ENCODE data around the gene SZT2. TPM values are rescaled to one million over a fixed set of nuclear protein-coding genes. Genes with fewer than 3 reads are reported as not detected.

Gene SZT2
- total and polyA plus RNA-seq, 2 of the 13 experiments (the other 11 are each of a cell fraction or from before 2014, with no cell fraction given) = 8.0 to 8.8 TPM

DNA sequence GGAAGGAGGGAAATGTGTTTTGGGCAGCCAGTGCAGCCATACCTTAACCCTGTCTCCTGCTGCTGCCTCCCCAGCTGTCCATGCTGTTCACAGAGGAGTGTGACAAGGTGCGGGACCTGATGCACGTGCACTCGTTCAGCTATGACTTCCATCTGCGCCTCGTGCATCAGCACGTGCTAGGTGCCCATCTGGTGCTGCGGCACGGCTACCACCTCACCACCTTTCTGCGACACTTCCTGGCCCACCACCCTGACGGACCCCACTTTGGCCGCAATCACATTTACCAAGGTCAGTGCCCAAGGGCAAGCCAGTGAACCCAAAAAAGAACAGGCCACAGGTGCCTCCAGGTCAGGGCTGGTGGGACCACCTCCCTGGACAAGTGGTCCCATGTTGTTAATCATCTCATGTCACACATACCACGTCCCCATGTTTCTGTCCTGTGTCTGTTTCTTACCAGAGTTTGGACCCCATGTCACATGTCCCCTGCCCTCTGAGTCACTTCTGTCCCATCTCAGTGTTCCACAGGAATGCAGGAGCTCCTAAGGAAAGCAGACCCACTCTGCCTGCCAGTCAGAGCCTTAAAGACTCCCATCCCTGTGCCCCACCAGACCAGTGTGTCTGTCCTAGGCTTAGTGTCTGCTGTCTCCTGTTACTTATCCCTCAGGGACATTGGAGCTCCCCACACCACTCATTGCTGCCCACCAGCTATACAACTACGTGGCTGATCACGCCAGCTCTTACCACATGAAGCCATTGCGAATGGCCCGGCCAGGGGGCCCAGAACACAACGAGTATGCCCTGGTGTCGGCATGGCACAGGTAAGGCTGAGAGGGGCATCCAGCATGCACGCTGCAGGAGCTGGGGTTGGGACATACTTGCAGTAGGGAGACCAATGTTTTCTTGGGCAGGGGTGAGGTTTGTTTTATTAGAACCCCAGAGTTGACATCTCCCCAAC lies 57.5 kb downstream of the SZT2 start (continued):
- TF ChIP-seq TAF15 (IDR thresholded peaks at IDR 0.05; ENCODE audit: low read depth, low read length, poor library complexity, severe bottlenecking) (no peak), TEF (CRISPR knock-in tag; IDR thresholded peaks at IDR 0.05) (no peak), KAT8 (CRISPR knock-in tag; IDR thresholded peaks at IDR 0.05) (no peak)

DNA sequence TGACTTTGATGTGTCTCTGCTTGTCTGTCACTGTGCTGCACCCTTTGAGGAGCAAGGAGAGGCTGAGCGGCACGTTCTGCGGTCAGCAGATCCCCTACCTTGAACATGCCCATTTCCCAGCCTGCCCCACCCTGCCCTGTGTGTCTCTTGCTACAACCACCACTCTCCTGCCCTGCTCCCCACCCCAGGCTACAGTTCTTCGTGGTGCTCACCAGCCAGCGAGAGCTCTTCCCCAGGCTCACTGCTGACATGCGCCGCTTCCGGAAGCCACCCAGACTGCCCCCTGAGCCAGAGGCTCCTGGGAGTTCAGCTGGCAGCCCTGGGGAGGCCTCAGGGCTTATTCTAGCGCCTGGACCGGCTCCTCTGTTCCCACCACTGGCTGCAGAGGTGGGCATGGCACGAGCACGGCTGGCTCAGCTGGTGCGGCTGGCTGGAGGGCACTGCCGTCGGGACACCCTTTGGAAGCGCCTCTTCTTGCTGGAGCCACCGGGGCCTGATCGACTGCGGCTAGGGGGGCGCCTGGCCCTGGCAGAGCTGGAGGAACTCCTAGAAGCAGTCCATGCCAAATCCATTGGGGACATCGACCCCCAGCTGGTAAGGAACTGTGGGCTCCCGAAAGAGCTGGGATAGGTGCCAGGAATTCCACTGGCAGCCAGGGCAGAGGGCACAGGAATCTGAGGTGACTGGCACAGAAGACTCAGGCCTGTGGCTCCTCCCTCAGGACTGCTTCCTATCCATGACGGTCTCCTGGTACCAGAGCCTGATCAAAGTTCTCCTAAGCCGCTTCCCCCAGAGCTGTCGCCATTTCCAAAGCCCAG lies 58.4 kb downstream of the SZT2 start:
- ATAC-seq = no peak
- Histone ChIP-seq H3K4me2 (ENCODE audit: low read depth, low read length) (no peak overlapping the region), H2AFZ (ENCODE audit: low read length) (no peak overlapping the region), H3K79me2 (ENCODE audit: insufficient read depth, low read length) (no peaks in the 10 kb centered on the region), H3K9ac (ENCODE audit: insufficient read depth, low read depth, low read length) (no peak overlapping the region), H3K9me3 (ENCODE audit: low read length) (no peaks in the 10 kb centered on the region), H3K36me3 (replicated peaks in 1 of 2; ENCODE audit: control insufficient read depth in 1 of 2, insufficient read depth in 2 of 2, low read length in 2 of 2) (peaks cover 24 to 35% of the 10 kb centered on the region in 2 experiments; a peak in 4 of 5 replicates), H3K4me1 (ENCODE audit: insufficient read depth, low read length) (no peaks in the 10 kb centered on the region), H3K4me3 (replicated peaks in 1 of 3; ENCODE audit: insufficient read depth in 1 of 3, low read depth in 2 of 3, low read length in 3 of 3) (no peak overlapping the region), H4K20me1 (ENCODE audit: insufficient read depth, low read length) (no peaks in the 10 kb centered on the region), H3K27ac (ENCODE audit: extremely low read length, insufficient read depth, low read length) (no peak overlapping the region), H3K27me3 (ENCODE audit: control insufficient read depth in 1 of 2, insufficient read depth in 2 of 2, low read length in 2 of 2) (no peaks in the 10 kb centered on the region)
- ChIA-PET POLR2A (interaction anchor here (1.1 kb wide), 1 partner anchor 202 kb away, joined by 3 read pairs; the partner anchor contains the start of gene KDM4A), CTCF (ENCODE audit: low intra/inter-chr PET ratio, low total read pairs) (no interaction called here)
- 96% methylated on average over 14 of the region's 25 CpGs for WGBS (ENCODE audit: low lambda C conversion rate)
- TF ChIP-seq NCOA1 (CRISPR knock-in tag; IDR thresholded peaks at IDR 0.05) = no peak
- peak; percentile 25 for TF ChIP-seq AGO2 (optimal IDR thresholded peaks at IDR 0.05; ENCODE audit: low read depth, low read length)
- no peak for FAIRE-seq
- intact Hi-C loops (cut with micrococcal nuclease; ENCODE audit: unreplicated experiment) = no loop called here
- in situ Hi-C loops (cut with HindIII; ENCODE audit: extremely low pct_ligation_motif_present, low pct_unique_long_range_greater_than_20kb) = no loop called here
- BruUV-seq (replicated peaks) = no TSS peak
- no peak for DNase-seq (ENCODE audit: low spot score)
